Nephron (organoid): Measurements from ENCODE around the gene IL1RAP.

Source experiments
- H3K27ac Mint-ChIP-seq, 3 experiments: 2 replicates each; pipeline ENCODE4 v1.8.0; 2020; ENCODE audit warnings: mixed read lengths in 3 of 3, mild to moderate bottlenecking in 2 of 3, moderate library complexity in 1 of 3
- H3K27me3 Mint-ChIP-seq: 2 replicates; pipeline ENCODE4 v1.8.0; 2021; ENCODE audit warnings: low read depth, mild to moderate bottlenecking, moderate library complexity, mixed read lengths
- H3K36me3 Mint-ChIP-seq: 2 replicates; pipeline ENCODE4 v1.8.0; 2020; ENCODE audit warnings: low read depth, mixed read lengths
- H3K4me1 Mint-ChIP-seq: 2 replicates; pipeline ENCODE4 v1.8.0; 2020; ENCODE audit warnings: mixed read lengths
- H3K4me3 Mint-ChIP-seq, 3 experiments: 2 replicates each; pipeline ENCODE4 v1.8.0; 2020; ENCODE audit warnings: mild to moderate bottlenecking in 3 of 3, mixed read lengths in 3 of 3, moderate library complexity in 2 of 3
- H3K9me3 Mint-ChIP-seq: 2 replicates; pipeline ENCODE4 v1.8.0; 2020; ENCODE audit warnings: mixed read lengths
- TF ChIP-seq, protein P1 (sequence below), 3 experiments: fragments of 200-600 bp; sonication (generic); IDR thresholded peaks; one replicate each; pipeline ENCODE4 v1.5.0; 2021; ENCODE audit warnings: antibody characterized with exemption in 3 of 3; ENCODE audit not compliant: unreplicated experiment in 3 of 3

IL1RAP gene

GRCh38 chr3:190601622-190602021 is 87.7 kb downstream of the IL1RAP start:
- TF ChIP-seq, protein P1, sequence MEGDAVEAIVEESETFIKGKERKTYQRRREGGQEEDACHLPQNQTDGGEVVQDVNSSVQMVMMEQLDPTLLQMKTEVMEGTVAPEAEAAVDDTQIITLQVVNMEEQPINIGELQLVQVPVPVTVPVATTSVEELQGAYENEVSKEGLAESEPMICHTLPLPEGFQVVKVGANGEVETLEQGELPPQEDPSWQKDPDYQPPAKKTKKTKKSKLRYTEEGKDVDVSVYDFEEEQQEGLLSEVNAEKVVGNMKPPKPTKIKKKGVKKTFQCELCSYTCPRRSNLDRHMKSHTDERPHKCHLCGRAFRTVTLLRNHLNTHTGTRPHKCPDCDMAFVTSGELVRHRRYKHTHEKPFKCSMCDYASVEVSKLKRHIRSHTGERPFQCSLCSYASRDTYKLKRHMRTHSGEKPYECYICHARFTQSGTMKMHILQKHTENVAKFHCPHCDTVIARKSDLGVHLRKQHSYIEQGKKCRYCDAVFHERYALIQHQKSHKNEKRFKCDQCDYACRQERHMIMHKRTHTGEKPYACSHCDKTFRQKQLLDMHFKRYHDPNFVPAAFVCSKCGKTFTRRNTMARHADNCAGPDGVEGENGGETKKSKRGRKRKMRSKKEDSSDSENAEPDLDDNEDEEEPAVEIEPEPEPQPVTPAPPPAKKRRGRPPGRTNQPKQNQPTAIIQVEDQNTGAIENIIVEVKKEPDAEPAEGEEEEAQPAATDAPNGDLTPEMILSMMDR (IDR thresholded peaks at IDR 0.05; ENCODE audit: unreplicated experiment in 3 of 3) = no peak
- no peaks in the 10 kb centered on the region for H3K27me3 Mint-ChIP-seq
- H3K36me3 Mint-ChIP-seq = peaks cover 6% of the 10 kb centered on the region
- H3K27ac Mint-ChIP-seq = peak overlapping the region in 1 of 3 experiments; percentile 76
- H3K9me3 Mint-ChIP-seq = peaks cover 2% of the 10 kb centered on the region
- no peaks in the 10 kb centered on the region for H3K4me1 Mint-ChIP-seq
- no peak overlapping the region for H3K4me3 Mint-ChIP-seq

GRCh38 chr3:190605385-190605784 is 91.5 kb downstream of the IL1RAP start:
- Mint-ChIP-seq H3K9me3 (no peaks in the 10 kb centered on the region), H3K27ac (no peak overlapping the region)

DNA sequence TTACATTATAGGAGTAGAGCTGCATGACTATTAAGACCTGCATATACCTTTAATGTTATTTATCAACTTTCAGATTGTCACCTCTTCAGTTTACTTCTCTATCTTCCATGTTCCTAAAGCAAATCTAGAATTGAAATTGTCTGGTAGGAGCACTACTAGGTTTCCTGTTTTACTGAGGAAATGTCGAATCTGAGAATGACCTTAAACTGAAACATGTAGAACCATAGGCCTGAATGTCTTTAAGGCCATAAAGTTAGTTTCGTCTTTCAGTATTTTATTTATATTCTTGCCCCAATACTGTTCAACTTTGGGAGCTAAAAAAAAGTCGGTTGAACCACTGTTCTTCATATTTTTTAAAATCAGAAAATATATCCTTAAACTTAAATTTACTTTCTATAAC is 92.7 kb downstream of the IL1RAP start:
- no peaks in the 10 kb centered on the region for H3K4me1 Mint-ChIP-seq

More at GRCh38 chr3:190605385-190605784, 91.5 kb downstream of the IL1RAP start:
- Mint-ChIP-seq H3K27me3 (no peaks in the 10 kb centered on the region), H3K4me3 (no peak overlapping the region), H3K4me1 (no peaks in the 10 kb centered on the region), H3K36me3 (peaks cover 6% of the 10 kb centered on the region)
- TF ChIP-seq, protein P1 (IDR thresholded peaks at IDR 0.05; ENCODE audit: unreplicated experiment in 3 of 3) = no peak

DNA sequence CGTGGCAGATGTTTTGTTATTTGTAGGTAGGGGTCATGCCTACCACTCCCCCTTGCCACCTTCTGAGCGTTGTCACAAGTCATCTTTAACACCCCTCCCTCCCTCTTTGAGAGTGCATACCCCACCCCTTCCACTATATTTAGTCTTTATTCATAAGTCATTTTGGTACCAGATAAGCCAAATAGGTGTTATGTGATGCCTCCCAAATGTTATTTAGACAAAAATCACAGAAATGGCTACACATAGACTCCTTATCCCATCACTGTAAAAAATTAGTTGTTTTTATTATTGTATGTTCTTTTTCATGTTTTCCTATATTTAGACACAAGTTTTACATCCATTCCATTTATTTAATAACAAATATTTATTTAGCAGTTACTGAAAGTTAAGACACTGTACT is 93.1 kb downstream of the IL1RAP start:
- H3K27me3 Mint-ChIP-seq = no peaks in the 10 kb centered on the region
- H3K4me1 Mint-ChIP-seq = no peaks in the 10 kb centered on the region
- TF ChIP-seq, protein P1 (IDR thresholded peaks at IDR 0.05; ENCODE audit: unreplicated experiment in 3 of 3) = no peak
- H3K27ac Mint-ChIP-seq = no peak overlapping the region
- H3K4me3 Mint-ChIP-seq = no peak overlapping the region
- H3K9me3 Mint-ChIP-seq = no peaks in the 10 kb centered on the region
- peaks cover 6% of the 10 kb centered on the region for H3K36me3 Mint-ChIP-seq

More for the DNA sequence above, 92.7 kb downstream of the IL1RAP start:
- Mint-ChIP-seq H3K27ac (no peak overlapping the region), H3K36me3 (peaks cover 6% of the 10 kb centered on the region), H3K27me3 (no peaks in the 10 kb centered on the region), H3K9me3 (no peaks in the 10 kb centered on the region), H3K4me3 (no peak overlapping the region)
- TF ChIP-seq, protein P1 (IDR thresholded peaks at IDR 0.05; ENCODE audit: unreplicated experiment in 3 of 3) = no peak

- no peak overlapping the region for H3K27ac Mint-ChIP-seq
- H3K4me1 Mint-ChIP-seq = no peaks in the 10 kb centered on the region
- no peaks in the 10 kb centered on the region for H3K27me3 Mint-ChIP-seq
- H3K4me3 Mint-ChIP-seq = no peak overlapping the region
- TF ChIP-seq, protein P1 (IDR thresholded peaks at IDR 0.05; ENCODE audit: unreplicated experiment in 3 of 3) = no peak
- H3K9me3 Mint-ChIP-seq = no peaks in the 10 kb centered on the region
- H3K36me3 Mint-ChIP-seq = peaks cover 6% of the 10 kb centered on the region
Observed at GRCh38 chr3:190608850-190609589, 95.1 kb downstream of the IL1RAP start.
